ENCODE results near the gene RPS6KL1.

RPS6KL1 gene

GRCh38 chr14:74910556-74910955 lies 12.5 kb downstream of the RPS6KL1 start:
- H3K4me1 Mint-ChIP-seq, result peaks cover 18% of the 10 kb centered on the region
- no peaks in the 10 kb centered on the region for H3K9me3 Mint-ChIP-seq
- no peaks in the 10 kb centered on the region for H3K27me3 Mint-ChIP-seq (ENCODE audit: low read depth)
- no peak overlapping the region for H3K4me3 Mint-ChIP-seq
- TF ChIP-seq CTCF (IDR thresholded peaks at IDR 0.05; ENCODE audit: unreplicated experiment in 3 of 3), result no peak
- peaks cover 1% of the 10 kb centered on the region for H3K36me3 Mint-ChIP-seq (ENCODE audit: low read depth)
- H3K27ac Mint-ChIP-seq, result no peak overlapping the region

- H3K27ac Mint-ChIP-seq, result no peak overlapping the region
- H3K9me3 Mint-ChIP-seq, result no peaks in the 10 kb centered on the region
- H3K36me3 Mint-ChIP-seq (ENCODE audit: low read depth), result peaks cover 5% of the 10 kb centered on the region
- no peak for TF ChIP-seq CTCF (IDR thresholded peaks at IDR 0.05; ENCODE audit: unreplicated experiment in 3 of 3)
- no peaks in the 10 kb centered on the region for H3K27me3 Mint-ChIP-seq (ENCODE audit: low read depth)
- H3K4me3 Mint-ChIP-seq, result no peak overlapping the region
- peaks cover 18% of the 10 kb centered on the region for H3K4me1 Mint-ChIP-seq
Measured at GRCh38 chr14:74909911-74910310, 13.1 kb downstream of the RPS6KL1 start.

- peaks cover 5% of the 10 kb centered on the region for H3K36me3 Mint-ChIP-seq (ENCODE audit: low read depth)
- H3K4me1 Mint-ChIP-seq, result peaks cover 18% of the 10 kb centered on the region
- H3K27me3 Mint-ChIP-seq (ENCODE audit: low read depth), result no peaks in the 10 kb centered on the region
- no peak overlapping the region for H3K4me3 Mint-ChIP-seq
- no peak overlapping the region for H3K27ac Mint-ChIP-seq
- TF ChIP-seq CTCF (IDR thresholded peaks at IDR 0.05; ENCODE audit: unreplicated experiment in 3 of 3), result no peak
- no peaks in the 10 kb centered on the region for H3K9me3 Mint-ChIP-seq
Measured at GRCh38 chr14:74909501-74909900, 13.6 kb downstream of the RPS6KL1 start.

- Mint-ChIP-seq H3K27me3 (ENCODE audit: low read depth) (no peaks in the 10 kb centered on the region), H3K4me3 (no peak overlapping the region), H3K27ac (peak overlapping the region in 1 of 3 experiments; percentile 33), H3K9me3 (no peaks in the 10 kb centered on the region), H3K36me3 (ENCODE audit: low read depth) (peaks cover 5% of the 10 kb centered on the region), H3K4me1 (peaks cover 13% of the 10 kb centered on the region)
- no peak for TF ChIP-seq CTCF (IDR thresholded peaks at IDR 0.05; ENCODE audit: unreplicated experiment in 3 of 3)
Measured at GRCh38 chr14:74908861-74909341, 14.2 kb downstream of the RPS6KL1 start.

- TF ChIP-seq CTCF (IDR thresholded peaks at IDR 0.05; ENCODE audit: unreplicated experiment in 3 of 3), result no peak
- Mint-ChIP-seq H3K27me3 (ENCODE audit: low read depth) (no peaks in the 10 kb centered on the region), H3K36me3 (ENCODE audit: low read depth) (peaks cover 11% of the 10 kb centered on the region), H3K27ac (no peak overlapping the region), H3K4me3 (no peak overlapping the region), H3K9me3 (no peaks in the 10 kb centered on the region), H3K4me1 (peaks cover 13% of the 10 kb centered on the region)
Measured at GRCh38 chr14:74907744-74908143, 15.3 kb downstream of the RPS6KL1 start.

- Mint-ChIP-seq H3K27me3 (ENCODE audit: low read depth) (no peaks in the 10 kb centered on the region), H3K36me3 (ENCODE audit: low read depth) (peaks cover 18% of the 10 kb centered on the region), H3K4me3 (no peak overlapping the region), H3K9me3 (no peaks in the 10 kb centered on the region), H3K4me1 (peaks cover 13% of the 10 kb centered on the region), H3K27ac (no peak overlapping the region)
- no peak for TF ChIP-seq CTCF (IDR thresholded peaks at IDR 0.05; ENCODE audit: unreplicated experiment in 3 of 3)
Measured at GRCh38 chr14:74906925-74907521, 16.0 kb downstream of the RPS6KL1 start.
